NCI-H1105 treated with DMSO at 0.1 percent for 48 hours (cell line): ENCODE results near the gene MTPN.

Experiments
- DNase-seq: peaks from one replicate; lab custom pipeline; 2025; lab: John Stamatoyannopoulos, UW

MTPN gene

GRCh38 chr7:135924302-135924701 lies 52.9 kb downstream of the MTPN start:
- no peak for DNase-seq

- no peak for DNase-seq
These were observed 54.9 kb downstream of the MTPN start for GRCh38 chr7:135922263-135922662.

GRCh38 chr7:135920478-135920877 lies 56.7 kb downstream of the MTPN start:
- no peak for DNase-seq

- DNase-seq: no peak
These were observed 57.9 kb downstream of the MTPN start for GRCh38 chr7:135919071-135919841.

- no peak for DNase-seq
These were observed 59.0 kb downstream of the MTPN start for GRCh38 chr7:135918134-135918533.

- no peak for DNase-seq
These were observed 59.4 kb downstream of the MTPN start for GRCh38 chr7:135917721-135918120.

- peak; percentile 98 for DNase-seq
These were observed 62.8 kb downstream of the MTPN start for GRCh38 chr7:135914346-135914745.

GRCh38 chr7:135913404-135913803 lies 63.8 kb downstream of the MTPN start:
- no peak for DNase-seq

GRCh38 chr7:135911099-135911498 lies 66.1 kb downstream of the MTPN start:
- no peak for DNase-seq

GRCh38 chr7:135910393-135911036 lies 66.6 kb downstream of the MTPN start:
- DNase-seq: no peak

GRCh38 chr7:135905858-135906257 lies 71.3 kb downstream of the MTPN start:
- DNase-seq: no peak

- no peak for DNase-seq
These were observed 71.8 kb downstream of the MTPN start for GRCh38 chr7:135905355-135905754.

GRCh38 chr7:135904282-135904681 lies 72.9 kb downstream of the MTPN start:
- no peak for DNase-seq

GRCh38 chr7:135901585-135902540 lies 75.3 kb downstream of the MTPN start:
- DNase-seq: no peak

GRCh38 chr7:135900065-135900546 lies 77.1 kb downstream of the MTPN start:
- no peak for DNase-seq

GRCh38 chr7:135899458-135900064 lies 77.6 kb downstream of the MTPN start:
- no peak for DNase-seq

GRCh38 chr7:135898226-135898625 lies 78.9 kb downstream of the MTPN start:
- no peak for DNase-seq

- no peak for DNase-seq
These were observed 82.3 kb downstream of the MTPN start for GRCh38 chr7:135894816-135895215.

GRCh38 chr7:135889823-135890222 lies 87.3 kb downstream of the MTPN start:
- DNase-seq: no peak

GRCh38 chr7:135888740-135889139 lies 88.4 kb downstream of the MTPN start:
- no peak for DNase-seq

GRCh38 chr7:135886345-135887132 lies 90.6 kb downstream of the MTPN start:
- no peak for DNase-seq
